ENCODE data around the gene POLR3E. TPM values are rescaled to one million over a fixed set of nuclear protein-coding genes. Genes with fewer than 3 reads are reported as not detected.

Gene POLR3E
- total RNA-seq, 1 experiment from 2014 or later, result 103 TPM

- Histone ChIP-seq H3K27me3 (ENCODE audit: insufficient read depth, low read length) (no peaks in the 10 kb centered on the region), H3K9me3 (ENCODE audit: control insufficient read depth, low read depth, low read length) (no peaks in the 10 kb centered on the region), H2AK5ac (ENCODE audit: insufficient read length, low read length) (no peak overlapping the region), H4K91ac (ENCODE audit: insufficient read length, low read depth, low read length) (no peak overlapping the region), H3K18ac (ENCODE audit: insufficient read length, low read depth, low read length) (no peak overlapping the region), H2BK12ac (ENCODE audit: insufficient read length, low read depth, low read length) (no peak overlapping the region), H2BK5ac (ENCODE audit: insufficient read length, low read length) (no peak overlapping the region), H4K8ac (replicated peaks; ENCODE audit: insufficient read length, low read depth, low read length) (no peak overlapping the region), H3K79me1 (ENCODE audit: insufficient read depth, low read depth, low read length, poor library complexity, severe bottlenecking) (no peaks in the 10 kb centered on the region), H3K4ac (ENCODE audit: low read depth, low read length) (no peak overlapping the region), H2BK120ac (ENCODE audit: low read depth, low read length, poor library complexity, severe bottlenecking) (no peak overlapping the region), H4K20me1 (ENCODE audit: control insufficient read depth, insufficient read depth, insufficient read length) (no peaks in the 10 kb centered on the region), H3K14ac (ENCODE audit: insufficient read depth, low read length) (no peak overlapping the region), H3K23ac (ENCODE audit: insufficient read length, low read depth, low read length) (no peak overlapping the region), H3K4me2 (ENCODE audit: insufficient read depth, insufficient read length, low read length) (no peak overlapping the region), H3K79me2 (ENCODE audit: insufficient read depth, low read length) (no peaks in the 10 kb centered on the region), H3K4me1 (ENCODE audit: insufficient read depth, low read length) (no peaks in the 10 kb centered on the region), H3K27ac (ENCODE audit: insufficient read length, low read depth, low read length) (no peak overlapping the region), H2AFZ (ENCODE audit: low read length) (no peak overlapping the region), H4K5ac (ENCODE audit: insufficient read length, low read depth, low read length) (no peak overlapping the region), H3T11ph (ENCODE audit: low read length) (no peak overlapping the region), H2BK20ac (ENCODE audit: low read depth, low read length, poor library complexity, severe bottlenecking) (no peak overlapping the region), H2BK15ac (ENCODE audit: low read depth, low read length) (no peak overlapping the region), H3K9ac (ENCODE audit: extremely low read depth, insufficient read length, low read length) (no peak overlapping the region), H3K23me2 (ENCODE audit: insufficient read length, low read depth, low read length, poor library complexity, severe bottlenecking) (no peaks in the 10 kb centered on the region), H3K56ac (ENCODE audit: insufficient read length, low read depth, low read length) (no peak overlapping the region)
- no CpG with 5 or more reads among the region's 4 CpGs for WGBS (ENCODE audit: extremely low coverage, insufficient read length, low lambda C conversion rate)
- no peak overlapping the region; a peak in 1 of 7 replicates for H3K27ac Mint-ChIP-seq
- no peak overlapping the region for H3K4me3 Mint-ChIP-seq
- DNase-seq, result no peak
- H3K9me3 Mint-ChIP-seq, result no peaks in the 10 kb centered on the region
- H3K27me3 Mint-ChIP-seq (ENCODE audit: low read depth), result no peaks in the 10 kb centered on the region; the same call in none of the 2 replicates
- H3K4me1 Mint-ChIP-seq, result no peaks in the 10 kb centered on the region
- peaks cover 42 to 92% (median 77%) of the 10 kb centered on the region in 3 experiments for H3K36me3 Mint-ChIP-seq (ENCODE audit: insufficient read depth in 1 of 3, low read depth in 3 of 3)
- no peak for TF ChIP-seq CTCF (conservative IDR thresholded peaks at IDR 0.05)
These were observed 33.1 kb downstream of the POLR3E start for GRCh38 chr16:22330326-22330725.
